ENCODE measurements around the gene CNPY1. TPM values are rescaled to one million over a fixed set of nuclear protein-coding genes. Genes with fewer than 3 reads are reported as not detected.

CNPY1 gene
- total and polyA plus RNA-seq, 2 experiments from 2014 or later, result not detected

- Histone ChIP-seq H3K4me2 (no peak overlapping the region), H3K27ac (no peak overlapping the region), H3K36me3 (replicated peaks; ENCODE audit: insufficient read depth, low read depth) (no peaks in the 10 kb centered on the region), H2AFZ (no peak overlapping the region), H3K4me3 (no peak overlapping the region), H3K4me1 (ENCODE audit: insufficient read depth) (no peaks in the 10 kb centered on the region), H3K27me3 (no peaks in the 10 kb centered on the region), H3K9me2 (replicated peaks; ENCODE audit: insufficient read depth) (no peaks in the 10 kb centered on the region), H3K9me3 (ENCODE audit: low read depth) (no peaks in the 10 kb centered on the region), H4K20me1 (ENCODE audit: insufficient read depth, poor library complexity, severe bottlenecking) (no peaks in the 10 kb centered on the region), H3K79me2 (no peaks in the 10 kb centered on the region)
- WGBS (ENCODE audit: low lambda C conversion rate, missing lambda C conversion rate), result 94% methylated on average over 13 of the region's 13 CpGs
- no peak for TF ChIP-seq EZH2phosphoT487 (IDR thresholded peaks at IDR 0.05; ENCODE audit: low read depth, severe bottlenecking, unreplicated experiment)
- TF ChIP-seq EZH2 (IDR thresholded peaks at IDR 0.05; ENCODE audit: borderline replicate concordance), result no peak
- no peak for TF ChIP-seq CTCF (IDR thresholded peaks at IDR 0.05; ENCODE audit: poor library complexity)
- no peak for DNase-seq (ENCODE audit: low spot score)
Measured at GRCh38 chr7:155578016-155578415, 31.7 kb upstream of the CNPY1 start.

GRCh38 chr7:155577509-155577905 is 31.1 kb upstream of the CNPY1 start:
- Histone ChIP-seq H4K20me1 (ENCODE audit: insufficient read depth, poor library complexity, severe bottlenecking) (no peaks in the 10 kb centered on the region), H3K36me3 (replicated peaks; ENCODE audit: insufficient read depth, low read depth) (no peaks in the 10 kb centered on the region), H3K9me3 (ENCODE audit: low read depth) (no peaks in the 10 kb centered on the region), H3K4me2 (no peak overlapping the region), H3K79me2 (no peaks in the 10 kb centered on the region), H3K27me3 (peaks cover 2% of the 10 kb centered on the region), H3K9me2 (replicated peaks; ENCODE audit: insufficient read depth) (no peaks in the 10 kb centered on the region), H3K27ac (no peak overlapping the region), H2AFZ (no peak overlapping the region), H3K4me3 (no peak overlapping the region), H3K4me1 (ENCODE audit: insufficient read depth) (no peaks in the 10 kb centered on the region)
- no peak for TF ChIP-seq EZH2 (IDR thresholded peaks at IDR 0.05; ENCODE audit: borderline replicate concordance)
- TF ChIP-seq CTCF (IDR thresholded peaks at IDR 0.05; ENCODE audit: poor library complexity), result no peak
- TF ChIP-seq EZH2phosphoT487 (IDR thresholded peaks at IDR 0.05; ENCODE audit: low read depth, severe bottlenecking, unreplicated experiment), result no peak
- no peak for DNase-seq (ENCODE audit: low spot score)
- 90% methylated on average over 16 of the region's 16 CpGs for WGBS (ENCODE audit: low lambda C conversion rate, missing lambda C conversion rate)

- TF ChIP-seq CTCF (IDR thresholded peaks at IDR 0.05; ENCODE audit: poor library complexity) (no peak), EZH2 (IDR thresholded peaks at IDR 0.05; ENCODE audit: borderline replicate concordance) (no peak), EZH2phosphoT487 (IDR thresholded peaks at IDR 0.05; ENCODE audit: low read depth, severe bottlenecking, unreplicated experiment) (no peak)
- H3K9me2 ChIP-seq (replicated peaks; ENCODE audit: insufficient read depth), result no peaks in the 10 kb centered on the region
- no peak overlapping the region for H3K4me3 ChIP-seq
- no peaks in the 10 kb centered on the region for H3K36me3 ChIP-seq (replicated peaks; ENCODE audit: insufficient read depth, low read depth)
- H3K27ac ChIP-seq, result no peak overlapping the region
- H3K4me1 ChIP-seq (ENCODE audit: insufficient read depth), result no peaks in the 10 kb centered on the region
- 89% methylated on average over 17 of the region's 17 CpGs for WGBS (ENCODE audit: low lambda C conversion rate, missing lambda C conversion rate)
- no peaks in the 10 kb centered on the region for H3K9me3 ChIP-seq (ENCODE audit: low read depth)
- peak; percentile 35 for DNase-seq (ENCODE audit: low spot score)
- no peaks in the 10 kb centered on the region for H3K79me2 ChIP-seq
- peaks cover 2% of the 10 kb centered on the region for H3K27me3 ChIP-seq
- H2AFZ ChIP-seq, result no peak overlapping the region
- H3K4me2 ChIP-seq, result no peak overlapping the region
- no peaks in the 10 kb centered on the region for H4K20me1 ChIP-seq (ENCODE audit: insufficient read depth, poor library complexity, severe bottlenecking)
Measured at GRCh38 chr7:155576900-155577508, 30.6 kb upstream of the CNPY1 start.

Data from hepatocyte (in vitro differentiated cells).